ENCODE results near the gene NT5C1B.

The NT5C1B gene

GRCh38 chr2:18514526-18515461, 74.6 kb downstream of the NT5C1B start:
- no peak for DNase-seq (ENCODE audit: low spot score)
